Aortic smooth muscle cell (primary cell): ENCODE data around the gene LMO7. TPM values are rescaled to one million over a fixed set of nuclear protein-coding genes. Genes with fewer than 3 reads are reported as not detected.

Experiments
- total RNA-seq: library from RNA; depleted of rRNA; stranded (reverse); fragments of >200 nt; gene quantifications from 2 replicates; pipeline ENCODE4 v1.2.3, GENCODE V29; 2014

LMO7 gene
- 578 and 651 TPM in 2 replicates for total RNA-seq

DNA sequence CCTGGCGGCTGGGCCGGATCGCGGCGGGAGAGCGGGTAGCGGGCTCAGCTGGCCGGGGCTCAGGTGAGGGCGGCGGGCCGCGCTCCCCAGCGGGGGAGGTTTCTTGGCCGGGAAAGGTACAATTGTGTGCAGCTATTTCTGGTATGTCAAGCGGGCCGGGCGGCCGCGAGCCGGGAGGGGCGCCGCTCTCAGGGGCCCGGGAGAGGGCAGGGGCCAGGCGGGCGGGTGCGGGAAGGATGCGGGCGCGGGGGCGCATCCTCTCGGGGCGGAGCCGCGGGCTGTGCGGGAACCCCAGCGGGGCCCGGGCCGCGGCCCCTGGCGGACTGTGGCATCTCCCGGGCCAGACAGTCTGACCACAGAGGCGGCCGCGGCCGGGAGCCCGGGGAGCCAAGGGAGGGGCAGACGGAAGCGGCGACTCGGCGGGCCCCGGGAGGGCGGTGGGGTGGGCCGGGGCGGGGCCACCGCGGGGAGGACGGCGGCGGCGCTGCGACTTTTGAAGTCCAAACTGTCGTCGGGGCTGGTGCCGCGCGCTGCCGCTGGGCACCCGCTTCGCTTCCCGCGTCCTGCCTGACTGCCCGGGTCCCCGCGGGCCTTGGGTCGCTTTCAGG lies at the start of gene LMO7:
TSS of gene LMO7 (plus strand) at position 503 of the 608 bp plus-strand sequence. CDS start 328 bp downstream, outside the sequence.

Other genes with a start within 250 kb of the LMO7 start
- 4.0 and 7.0 TPM in 2 replicates for gene TBC1D4, start 154.2 kb upstream of the LMO7 start, total RNA-seq
- gene COMMD6, start 98.5 kb upstream of the LMO7 start, total RNA-seq, result 39.8 and 58.1 TPM in 2 replicates
- 17.4 and 18.6 TPM in 2 replicates for gene UCHL3, start 86.5 kb upstream of the LMO7 start, total RNA-seq